LNCAP (cell line): ENCODE data around the gene AP5Z1.

ENCODE experiments used
- CTCF ChIP-seq: fragments of 450-650 bp; IDR thresholded peaks from 2 replicates; pipeline ENCODE4 v1.5.1; 2017; ENCODE audit warnings: mild to moderate bottlenecking

AP5Z1 gene

GRCh38 chr7:4772306-4772705, 3.1 kb upstream of the AP5Z1 start:
- no peak for TF ChIP-seq CTCF

- no peak for TF ChIP-seq CTCF
Measured at GRCh38 chr7:4774007-4774406, 1.4 kb upstream of the AP5Z1 start.

GRCh38 chr7:4774658-4775249, 669 bp upstream of the AP5Z1 start:
- no peak for TF ChIP-seq CTCF

DNA sequence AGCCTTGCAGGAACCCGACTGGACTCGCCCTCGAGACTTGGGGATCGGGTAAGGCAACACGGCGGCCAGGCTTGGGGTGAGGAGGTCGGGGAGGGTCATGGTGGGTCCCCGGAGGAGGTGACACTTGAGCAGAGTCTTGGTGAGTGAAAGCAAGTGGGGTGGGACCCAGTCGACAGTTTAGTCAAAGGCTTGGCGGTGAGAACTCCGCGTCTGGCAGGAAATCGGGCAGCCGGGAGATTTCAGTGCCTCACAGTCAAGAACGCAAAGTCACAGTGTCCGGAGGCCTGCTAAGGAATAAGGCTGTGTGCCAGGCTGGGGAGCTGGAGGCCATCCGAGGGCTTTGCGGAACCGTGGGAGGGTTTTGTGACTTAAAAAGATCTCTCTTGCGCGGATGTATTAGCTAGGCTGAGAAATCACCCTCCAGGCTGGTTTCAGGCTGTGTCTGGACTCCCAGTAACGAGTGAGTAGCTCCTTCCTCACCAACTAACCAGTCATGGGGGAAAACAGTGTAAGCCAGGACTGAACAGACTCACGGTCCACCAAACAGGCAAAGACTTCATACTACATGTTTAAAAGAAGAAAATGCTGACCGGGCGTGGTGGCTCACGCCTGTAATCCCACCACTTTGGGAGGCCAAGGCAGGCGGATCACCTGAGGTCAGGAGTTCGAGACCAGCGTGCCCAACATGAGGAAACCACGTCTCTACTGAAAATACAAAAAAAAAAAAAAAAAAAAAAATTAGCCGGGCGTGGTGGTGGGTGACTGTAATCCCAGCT, 613 bp downstream of the AP5Z1 start:
- no peak for TF ChIP-seq CTCF

GRCh38 chr7:4779118-4779517, 3.7 kb downstream of the AP5Z1 start:
- TF ChIP-seq CTCF = no peak

GRCh38 chr7:4781366-4782069, 6.1 kb downstream of the AP5Z1 start:
- TF ChIP-seq CTCF = no peak

GRCh38 chr7:4782333-4783291, 7.2 kb downstream of the AP5Z1 start:
- no peak for TF ChIP-seq CTCF
